Transverse colon (tissue), 4 donors: Measurements from ENCODE around the gene FOXJ3. TPM values are rescaled to one million over a fixed set of nuclear protein-coding genes. Genes with fewer than 3 reads are reported as not detected.
"Not testable (repeated sequence)": the region's sequence is repeated elsewhere in the genome, so short reads cannot be mapped to it uniquely, and the experiment has no call there.

ENCODE experiments used
- DNase-seq: peaks from one replicate; pipeline ENCODE4 v3.0.0-alpha.2; 2019
- H3K27ac ChIP-seq, 4 donors: fragments of 200-600 bp; sonication (generic); 2 replicates each; pipeline ENCODE4 v1.5.1; 2016 to 2018; ENCODE audit warnings: inconsistent platforms in 4 of 4
- H3K27me3 ChIP-seq: fragments of 200-600 bp; sonication (generic); 2 replicates; pipeline ENCODE4 v1.5.1; 2017; ENCODE audit warnings: inconsistent platforms
- H3K36me3 ChIP-seq, 4 donors: fragments of 200-600 bp; sonication (generic); 2 replicates each; pipeline ENCODE4 v1.5.1; 2017 to 2019; ENCODE audit warnings: inconsistent platforms in 4 of 4
- H3K4me1 ChIP-seq, 4 donors: fragments of 200-600 bp; sonication (generic); 2 replicates each; pipeline ENCODE4 v1.5.1; 2017 to 2020; ENCODE audit warnings: inconsistent platforms in 4 of 4
- H3K4me3 ChIP-seq, 4 donors: fragments of 200-600 bp; sonication (generic); 1 replicate in 1 of 4; 2 replicates in 3 of 4; pipeline versions ENCODE4 v1.5.1 to v1.6.1; 2017 to 2019; ENCODE audit warnings: inconsistent platforms in 4 of 4
- H3K9me3 ChIP-seq, 2 donors: fragments of 200-600 bp; sonication (generic); 2 replicates each; pipeline ENCODE4 v1.5.1; 2017 to 2019; ENCODE audit warnings: inconsistent platforms in 2 of 2
- CTCF ChIP-seq, 5 experiments: fragments of 200-600 bp in 3 of 5; fragments of 450-650 bp in 2 of 5; sonication (generic) in 3 of 5; IDR thresholded peaks; 1 replicate in 2 of 5; 2 replicates in 3 of 5; pipeline ENCODE4 v1.5.1; 2016 to 2017; ENCODE audit warnings: antibody characterized with exemption in 5 of 5, inconsistent platforms in 3 of 5, mild to moderate bottlenecking in 2 of 5, moderate library complexity in 1 of 5
- EP300 ChIP-seq: sonication (generic); formaldehyde crosslinking; IDR thresholded peaks from one replicate; pipeline ENCODE4 v1.6.1; 2017; ENCODE audit warnings: antibody characterized with exemption, low read depth
- POLR2A ChIP-seq: fragments of 450-650 bp; IDR thresholded peaks from one replicate; pipeline ENCODE4 v1.6.1; 2016; ENCODE audit warnings: antibody characterized with exemption, mild to moderate bottlenecking, moderate library complexity
- POLR2AphosphoS5 ChIP-seq, 3 donors: sonication (generic); formaldehyde crosslinking; IDR thresholded peaks; one replicate each; pipeline ENCODE4 v1.6.1; 2016; ENCODE audit warnings: antibody characterized with exemption in 3 of 3
- WGBS, 2 donors: methylation state at CpG; one replicate each; pipeline ENCODE4 v1.1.5; 2018; ENCODE audit warnings: low coverage in 1 of 2; 5-methylcytosine and 5-hydroxymethylcytosine counted together
- in situ Hi-C, 4 donors: fragments of 200-750 bp; cut with MboI; loops; one replicate each; pipeline versions ENCODE4 v1.15.0 to v1.15.1; 2017; ENCODE audit warnings: low sequenced_read_pairs in 3 of 4, low pct_ligation_motif_present in 1 of 4, low pct_unique_long_range_greater_than_20kb in 1 of 4
- intact Hi-C: fragments of 100-400 bp; cut with DNase I; formaldehyde crosslinking; loops from one replicate; pipeline ENCODE4 v1.15.1; 2023; ENCODE audit warnings: low total_unique reads
- total RNA-seq, 4 donors: library from RNA; depleted of rRNA; stranded (reverse); fragments of >200 nt; gene quantifications; one replicate each; pipeline ENCODE4 v1.1.0, GENCODE V29; 2016

Gene FOXJ3
- total RNA-seq, 4 donors from 2014 or later = 18.5 to 62.1 (median 38.6) TPM

DNA sequence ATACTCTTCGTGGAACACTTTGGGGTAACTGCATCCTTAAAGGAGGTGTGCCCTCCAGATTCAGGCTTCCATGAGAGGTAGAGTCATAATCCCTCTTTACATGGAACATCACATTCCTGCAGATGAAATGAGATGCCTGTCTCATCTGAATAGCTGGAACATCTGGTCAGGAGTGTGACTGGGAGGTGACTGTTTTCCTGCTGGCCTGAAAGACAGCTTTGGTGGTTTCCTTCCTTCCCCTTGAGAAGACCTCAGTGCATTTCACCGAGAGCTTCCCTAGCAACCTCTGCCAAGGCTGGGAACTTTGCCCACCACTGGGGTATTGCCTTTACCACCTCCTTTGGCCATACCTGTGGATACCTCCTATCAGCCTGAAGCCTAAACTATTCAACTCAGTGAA lies 123.8 kb downstream of the FOXJ3 start:
- H3K4me3 ChIP-seq = no peak overlapping the region
- no peak overlapping the region for H3K27ac ChIP-seq
- intact Hi-C loops (no loop called here), in situ Hi-C loops (no loop called here)
- TF ChIP-seq POLR2AphosphoS5 (IDR thresholded peaks at IDR 0.05) (no peak), CTCF (IDR thresholded peaks at IDR 0.05) (no peak), EP300 (no peak), POLR2A (no peak)
- peaks cover 0 to 37% (median 23%) of the 10 kb centered on the region in 4 donors for H3K4me1 ChIP-seq
- no peaks in the 10 kb centered on the region for H3K36me3 ChIP-seq
- WGBS, 2 donors = 100% methylated on average over 2 of the region's 2 CpGs; no CpG with 5 or more reads in 1 of the 2 donors
- no peaks in the 10 kb centered on the region for H3K27me3 ChIP-seq
- DNase-seq = no peak
- no peaks in the 10 kb centered on the region for H3K9me3 ChIP-seq

DNA sequence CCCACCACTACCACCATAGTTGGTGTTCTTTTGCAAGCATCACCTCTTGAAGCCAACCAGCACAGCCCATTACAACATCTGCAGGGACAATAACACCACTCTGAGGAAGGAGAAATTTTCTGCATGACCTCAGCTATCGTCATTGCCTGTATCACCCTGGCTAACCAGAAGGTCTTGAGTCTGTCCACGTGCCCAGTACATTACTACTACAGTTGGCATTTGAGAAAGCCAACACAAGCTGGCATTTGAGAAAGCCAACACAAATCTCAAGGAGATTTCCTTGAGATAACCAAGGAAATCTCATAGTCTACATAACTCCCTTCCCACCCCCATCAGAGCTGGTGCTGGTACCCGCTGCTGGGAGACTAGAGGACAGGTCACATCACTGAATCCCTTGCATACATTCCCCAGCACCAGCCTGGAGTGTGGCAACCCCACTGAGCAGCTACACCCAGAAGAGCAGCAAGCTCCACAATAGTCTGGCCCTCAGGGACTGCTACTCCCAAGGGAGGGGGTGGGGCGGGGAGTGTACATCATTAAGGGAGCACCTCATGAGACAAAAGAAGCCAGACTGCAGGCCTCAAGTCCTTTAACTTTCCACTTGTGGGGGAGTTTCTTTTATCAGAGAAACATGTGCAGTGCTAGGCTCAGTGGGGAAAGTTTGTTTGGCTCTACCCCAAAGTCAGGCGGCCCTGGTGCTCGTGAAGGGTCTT lies 124.5 kb downstream of the FOXJ3 start:
- DNase-seq = no peak
- Histone ChIP-seq H3K27me3 (no peaks in the 10 kb centered on the region), H3K9me3 (no peaks in the 10 kb centered on the region), H3K27ac (no peak overlapping the region), H3K36me3 (no peaks in the 10 kb centered on the region), H3K4me3 (no peak overlapping the region), H3K4me1 (peaks cover 0 to 37% (median 23%) of the 10 kb centered on the region in 4 donors)
- intact Hi-C loops (no loop called here), in situ Hi-C loops (no loop called here)
- WGBS, 2 donors = 90 to 95% methylated on average over 2 to 6 of the region's 6 CpGs
- TF ChIP-seq POLR2AphosphoS5 (IDR thresholded peaks at IDR 0.05) (no peak), POLR2A (no peak), EP300 (no peak), CTCF (IDR thresholded peaks at IDR 0.05) (no peak)

DNA sequence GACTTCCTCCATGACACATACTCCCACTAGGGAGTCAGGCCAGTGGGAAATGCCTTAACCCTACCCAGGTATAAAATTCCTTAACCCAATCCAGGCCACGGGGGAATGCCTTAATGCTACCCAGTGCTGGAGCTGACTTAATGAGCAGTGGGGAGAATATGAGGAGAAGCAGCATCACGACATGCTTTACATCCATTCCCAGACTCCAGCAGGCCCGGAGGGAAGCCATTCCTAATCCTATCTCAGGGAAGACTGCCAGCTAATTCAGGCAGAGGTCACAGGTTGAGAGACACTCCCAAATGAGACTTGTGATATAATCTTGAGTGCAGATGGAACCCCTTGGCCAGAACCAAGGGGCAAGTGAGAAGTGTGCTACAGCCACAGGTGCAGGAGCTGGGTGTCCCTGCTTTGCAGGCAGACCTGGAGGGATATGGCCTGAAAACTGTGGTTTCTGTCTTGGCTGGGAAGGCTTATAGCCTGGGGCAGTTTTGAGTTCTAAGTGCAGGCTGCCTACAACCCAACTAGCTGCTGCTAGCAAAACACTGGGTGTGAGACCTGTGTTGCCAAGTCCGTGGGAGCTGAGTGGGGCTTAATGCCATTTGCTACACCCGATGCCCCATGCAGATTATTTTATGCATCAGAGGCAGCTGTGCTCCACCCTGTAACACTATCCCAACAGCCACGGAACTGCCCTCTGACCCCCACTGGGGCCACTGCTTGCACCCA lies 125.3 kb downstream of the FOXJ3 start:
- in situ Hi-C loops (no loop called here), intact Hi-C loops (no loop called here)
- no peaks in the 10 kb centered on the region for H3K27me3 ChIP-seq
- peaks cover 0 to 32% (median 20%) of the 10 kb centered on the region in 4 donors for H3K4me1 ChIP-seq
- 85% methylated on average over 6 of the region's 6 CpGs; no CpG with 5 or more reads in 1 of the 2 donors for WGBS, 2 donors
- no peak overlapping the region for H3K4me3 ChIP-seq
- TF ChIP-seq POLR2AphosphoS5 (IDR thresholded peaks at IDR 0.05) = no peak
- TF ChIP-seq POLR2A = no peak
- TF ChIP-seq CTCF (IDR thresholded peaks at IDR 0.05) = no peak
- no peak for TF ChIP-seq EP300
- H3K9me3 ChIP-seq = no peaks in the 10 kb centered on the region
- H3K27ac ChIP-seq = no peak overlapping the region
- no peak for DNase-seq
- no peaks in the 10 kb centered on the region for H3K36me3 ChIP-seq

DNA sequence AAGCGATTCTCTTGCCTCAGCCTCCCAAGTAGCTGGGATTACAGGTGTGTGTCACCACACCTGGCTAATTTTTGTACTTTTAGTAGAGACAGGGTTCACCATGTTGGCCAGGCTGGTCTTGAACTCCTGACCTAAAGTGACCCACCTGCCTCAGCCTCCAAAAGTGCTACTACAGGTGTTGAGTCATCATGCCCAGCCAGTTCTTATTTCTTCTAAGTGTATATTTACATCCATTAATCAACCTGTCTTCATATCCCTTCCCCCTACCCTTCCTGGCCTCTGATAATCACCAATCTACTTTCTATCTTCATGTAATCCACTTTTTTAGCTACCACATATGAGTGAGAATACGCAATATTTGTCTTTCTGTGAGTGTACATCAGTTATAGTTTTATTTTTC lies 128.1 kb downstream of the FOXJ3 start:
- H3K27ac ChIP-seq, DNase-seq, in situ Hi-C loops, H3K4me3 ChIP-seq, H3K27me3 ChIP-seq, H3K9me3 ChIP-seq, intact Hi-C loops: not testable (repeated sequence)
- peaks cover 0 to 13% (median 2%) of the 10 kb centered on the region in 4 donors for H3K36me3 ChIP-seq
- H3K4me1 ChIP-seq = peaks cover 0 to 17% (median 10%) of the 10 kb centered on the region in 4 donors
- 97 to 100% methylated on average over 1 to 2 of the region's 2 CpGs for WGBS, 2 donors
